ENCODE results near the gene PLEK2. TPM values are rescaled to one million over a fixed set of nuclear protein-coding genes. Genes with fewer than 3 reads are reported as not detected.

Gene PLEK2
- polyA plus RNA-seq, 1 donor from 2014 or later, result not detected

- no peak overlapping the region for H3K9ac ChIP-seq (ENCODE audit: low read length)
- H3K4me3 ChIP-seq (ENCODE audit: low read length), result no peak overlapping the region
- no peaks in the 10 kb centered on the region for H3K9me3 ChIP-seq (ENCODE audit: low read length)
- no peaks in the 10 kb centered on the region for H3K79me2 ChIP-seq (replicated peaks; ENCODE audit: insufficient read depth, low read length)
- no peaks in the 10 kb centered on the region for H3K27me3 ChIP-seq (ENCODE audit: insufficient read depth, low read depth, low read length)
- H3K4me2 ChIP-seq (ENCODE audit: low read length), result no peak overlapping the region
- H3F3A ChIP-seq (ENCODE audit: insufficient read depth, low read length, poor library complexity, severe bottlenecking), result no peaks in the 10 kb centered on the region
- H3K36me3 ChIP-seq (ENCODE audit: insufficient read depth, low read length), result no peaks in the 10 kb centered on the region
- H2AFZ ChIP-seq (ENCODE audit: low read depth, low read length), result no peak overlapping the region
- H3K9me2 ChIP-seq (ENCODE audit: insufficient read depth, low read length), result no peaks in the 10 kb centered on the region
- H4K20me1 ChIP-seq (ENCODE audit: insufficient read depth), result no peaks in the 10 kb centered on the region
- TF ChIP-seq REST (IDR thresholded peaks at IDR 0.05; ENCODE audit: borderline replicate concordance) (no peak), EZH2 (IDR thresholded peaks at IDR 0.05; ENCODE audit: borderline replicate concordance, insufficient read depth, low read length, poor library complexity, severe bottlenecking) (no peak), RAD21 (conservative IDR thresholded peaks at IDR 0.05) (no peak), TAF1 (IDR thresholded peaks at IDR 0.05; ENCODE audit: low read depth) (no peak), POLR2AphosphoS5 (IDR thresholded peaks at IDR 0.05) (no peak), MXI1 (conservative IDR thresholded peaks at IDR 0.05; ENCODE audit: poor library complexity, severe bottlenecking) (no peak), EP300 (conservative IDR thresholded peaks at IDR 0.05; ENCODE audit: poor library complexity, severe bottlenecking) (no peak)
- no peak overlapping the region for H3K27ac ChIP-seq (ENCODE audit: low read length)
Measured at GRCh38 chr14:67440513-67440912, 28.5 kb upstream of the PLEK2 start.

GRCh38 chr14:67438969-67439368 lies 27.0 kb upstream of the PLEK2 start:
- no peak overlapping the region for H3K4me2 ChIP-seq (ENCODE audit: low read length)
- H3K79me2 ChIP-seq (replicated peaks; ENCODE audit: insufficient read depth, low read length), result no peaks in the 10 kb centered on the region
- H3K36me3 ChIP-seq (ENCODE audit: insufficient read depth, low read length), result no peaks in the 10 kb centered on the region
- no peaks in the 10 kb centered on the region for H3F3A ChIP-seq (ENCODE audit: insufficient read depth, low read length, poor library complexity, severe bottlenecking)
- H3K9me3 ChIP-seq (ENCODE audit: low read length), result no peaks in the 10 kb centered on the region
- TF ChIP-seq MXI1 (conservative IDR thresholded peaks at IDR 0.05; ENCODE audit: poor library complexity, severe bottlenecking) (no peak), SMC3 (conservative IDR thresholded peaks at IDR 0.05; ENCODE audit: poor library complexity) (no peak), POLR2AphosphoS5 (IDR thresholded peaks at IDR 0.05) (no peak), EZH2 (IDR thresholded peaks at IDR 0.05; ENCODE audit: borderline replicate concordance, insufficient read depth, low read length, poor library complexity, severe bottlenecking) (no peak), RAD21 (conservative IDR thresholded peaks at IDR 0.05) (no peak), TAF1 (IDR thresholded peaks at IDR 0.05; ENCODE audit: low read depth) (no peak), REST (IDR thresholded peaks at IDR 0.05; ENCODE audit: borderline replicate concordance) (no peak), CTCF (IDR thresholded peaks at IDR 0.05; ENCODE audit: poor library complexity, severe bottlenecking) (no peak), EP300 (conservative IDR thresholded peaks at IDR 0.05; ENCODE audit: poor library complexity, severe bottlenecking) (no peak)
- H3K9me2 ChIP-seq (ENCODE audit: insufficient read depth, low read length), result no peaks in the 10 kb centered on the region
- no peak overlapping the region for H3K4me3 ChIP-seq (ENCODE audit: low read length)
- no peak overlapping the region for H3K27ac ChIP-seq (ENCODE audit: low read length)
- H3K27me3 ChIP-seq (ENCODE audit: insufficient read depth, low read depth, low read length), result no peaks in the 10 kb centered on the region
- H3K9ac ChIP-seq (ENCODE audit: low read length), result no peak overlapping the region
- H4K20me1 ChIP-seq (ENCODE audit: insufficient read depth), result no peaks in the 10 kb centered on the region
- no peak overlapping the region for H2AFZ ChIP-seq (ENCODE audit: low read depth, low read length)
